ENCODE data around the gene ACP2. TPM values are rescaled to one million over a fixed set of nuclear protein-coding genes. Genes with fewer than 3 reads are reported as not detected.

The ACP2 gene
- total RNA-seq, 6 experiments from 2014 or later, result 53.3 to 173 (median 64.1) TPM

- no peak overlapping the region for H3K4me3 ChIP-seq
- H3K36me3 ChIP-seq, result peaks cover 0 to 11% (median 0%) of the 10 kb centered on the region in 4 donors
- 75% methylated on average over 6 of the region's 7 CpGs for WGBS (ENCODE audit: insufficient coverage, low coverage, low lambda C conversion rate, missing lambda C conversion rate)
- DNase-seq (no peak), ATAC-seq (peak in 2 of 4 donors; percentile 55 to 67)
- TF ChIP-seq, protein P1, sequence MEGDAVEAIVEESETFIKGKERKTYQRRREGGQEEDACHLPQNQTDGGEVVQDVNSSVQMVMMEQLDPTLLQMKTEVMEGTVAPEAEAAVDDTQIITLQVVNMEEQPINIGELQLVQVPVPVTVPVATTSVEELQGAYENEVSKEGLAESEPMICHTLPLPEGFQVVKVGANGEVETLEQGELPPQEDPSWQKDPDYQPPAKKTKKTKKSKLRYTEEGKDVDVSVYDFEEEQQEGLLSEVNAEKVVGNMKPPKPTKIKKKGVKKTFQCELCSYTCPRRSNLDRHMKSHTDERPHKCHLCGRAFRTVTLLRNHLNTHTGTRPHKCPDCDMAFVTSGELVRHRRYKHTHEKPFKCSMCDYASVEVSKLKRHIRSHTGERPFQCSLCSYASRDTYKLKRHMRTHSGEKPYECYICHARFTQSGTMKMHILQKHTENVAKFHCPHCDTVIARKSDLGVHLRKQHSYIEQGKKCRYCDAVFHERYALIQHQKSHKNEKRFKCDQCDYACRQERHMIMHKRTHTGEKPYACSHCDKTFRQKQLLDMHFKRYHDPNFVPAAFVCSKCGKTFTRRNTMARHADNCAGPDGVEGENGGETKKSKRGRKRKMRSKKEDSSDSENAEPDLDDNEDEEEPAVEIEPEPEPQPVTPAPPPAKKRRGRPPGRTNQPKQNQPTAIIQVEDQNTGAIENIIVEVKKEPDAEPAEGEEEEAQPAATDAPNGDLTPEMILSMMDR (IDR thresholded peaks at IDR 0.05), result no peak
- no peak for TF ChIP-seq POLR2A (IDR thresholded peaks at IDR 0.05)
- H3K27me3 ChIP-seq, result no peaks in the 10 kb centered on the region
- intact Hi-C loops (cut with DNase I), result no loop called here
- H3K9me3 ChIP-seq, result no peaks in the 10 kb centered on the region
- no peaks in the 10 kb centered on the region for H3K4me1 ChIP-seq
- H3K27ac ChIP-seq, result no peak overlapping the region
These were observed 22.8 kb downstream of the ACP2 start for GRCh38 chr11:47225552-47226400.

- DNase-seq (no peak), ATAC-seq (no peak)
- Histone ChIP-seq H3K4me1 (no peaks in the 10 kb centered on the region), H3K36me3 (peaks cover 0 to 11% (median 0%) of the 10 kb centered on the region in 4 donors), H3K27me3 (no peaks in the 10 kb centered on the region), H3K4me3 (no peak overlapping the region), H3K27ac (no peak overlapping the region), H3K9me3 (no peaks in the 10 kb centered on the region)
- TF ChIP-seq, protein P1 (IDR thresholded peaks at IDR 0.05), result no peak
- TF ChIP-seq POLR2A (IDR thresholded peaks at IDR 0.05), result no peak
- WGBS (ENCODE audit: insufficient coverage, low coverage, low lambda C conversion rate, missing lambda C conversion rate), result 85% methylated on average over 2 of the region's 2 CpGs
- intact Hi-C loops (cut with DNase I), result no loop called here
These were observed 25.9 kb downstream of the ACP2 start for GRCh38 chr11:47222696-47223095.

GRCh38 chr11:47220401-47220821, 28.2 kb downstream of the ACP2 start:
- 23% methylated on average over 1 of the region's 1 CpG for WGBS (ENCODE audit: insufficient coverage, low coverage, low lambda C conversion rate, missing lambda C conversion rate)
- ATAC-seq (peak in 1 of 4 donors; percentile 32), DNase-seq (no peak)
- TF ChIP-seq POLR2A (IDR thresholded peaks at IDR 0.05), result no peak
- TF ChIP-seq, protein P1 (IDR thresholded peaks at IDR 0.05), result no peak
- no peaks in the 10 kb centered on the region for H3K9me3 ChIP-seq
- H3K27ac ChIP-seq, result no peak overlapping the region
- H3K4me1 ChIP-seq, result peaks cover 0 to 15% (median 6%) of the 10 kb centered on the region in 4 donors
- no peak overlapping the region for H3K4me3 ChIP-seq
- no peaks in the 10 kb centered on the region for H3K27me3 ChIP-seq
- H3K36me3 ChIP-seq, result peaks cover 0 to 11% (median 0%) of the 10 kb centered on the region in 4 donors
- intact Hi-C loops (cut with DNase I), result no loop called here

- Histone ChIP-seq H3K4me3 (peak overlapping the region; percentile 62 to 89 (median 64)), H3K4me1 (peaks cover 0 to 17% (median 6%) of the 10 kb centered on the region in 4 donors), H3K27ac (peak overlapping the region in 2 of 3 donors; percentile 7 to 86), H3K36me3 (no peaks in the 10 kb centered on the region), H3K27me3 (no peaks in the 10 kb centered on the region), H3K9me3 (no peaks in the 10 kb centered on the region)
- intact Hi-C loops (cut with DNase I), result no loop called here
- no peak for TF ChIP-seq POLR2A (IDR thresholded peaks at IDR 0.05)
- TF ChIP-seq, protein P1 (IDR thresholded peaks at IDR 0.05), result peak in 1 of 4 donors; percentile 6
- 18% methylated on average over 12 of the region's 12 CpGs for WGBS (ENCODE audit: insufficient coverage, low coverage, low lambda C conversion rate, missing lambda C conversion rate)
- DNase-seq (no peak), ATAC-seq (peak in 1 of 4 donors; percentile 5)
These were observed 32.4 kb downstream of the ACP2 start for GRCh38 chr11:47216121-47216798.
